A673 (cell line): ENCODE results near the gene CCDC178. TPM values are rescaled to one million over a fixed set of nuclear protein-coding genes. Genes with fewer than 3 reads are reported as not detected.
A peak's percentile ranks its signal among the peaks of the same experiment; 100 is the strongest.

Experiments
- BruUV-seq: library from RNA; stranded (reverse); fragments of 400-500 nt; replicated peaks from 2 replicates; lab custom pipeline; 2021; lab: Mats Ljungman, UMichigan
- CTCF ChIA-PET: fragments of 300-600 bp; sonication (Branson Sonifier 250); formaldehyde crosslinking; loops from one replicate; lab custom pipeline; 2022; ENCODE audit warnings: antibody characterized with exemption; lab: Charles Lee
- POLR2A ChIA-PET: fragments of 300-600 bp; sonication (Branson Sonifier 250); formaldehyde crosslinking; loops from one replicate; lab custom pipeline; 2022; ENCODE audit warnings: antibody characterized with exemption; ENCODE audit not compliant: low non-redundant PET; lab: Charles Lee
- DNase-seq: peaks from one replicate; pipeline ENCODE4 v3.0.0-alpha.2; 2015; ENCODE audit warnings: low spot score
- H3K27ac ChIP-seq: fragments of 200-600 bp; sonication (generic); 2 replicates; pipeline ENCODE4 v1.5.1; 2016; ENCODE audit warnings: mixed run types, low read depth, mild to moderate bottlenecking, mixed read lengths, antibody characterized with exemption, low read length; ENCODE audit not compliant: poor library complexity, severe bottlenecking
- H3K27me3 ChIP-seq: fragments of 200-600 bp; sonication (generic); replicated peaks from 2 replicates; pipeline ENCODE4 v1.6.1; 2017; ENCODE audit warnings: mixed run types, low read depth, mild to moderate bottlenecking, mixed read lengths, antibody characterized with exemption, low read length; ENCODE audit not compliant: insufficient read depth, poor library complexity
- H3K36me3 ChIP-seq: fragments of 200-600 bp; sonication (generic); 2 replicates; pipeline ENCODE4 v1.6.1; 2016; ENCODE audit warnings: mixed run types, mild to moderate bottlenecking, mixed read lengths, antibody characterized with exemption, low read length; ENCODE audit not compliant: insufficient read depth, poor library complexity, severe bottlenecking
- H3K4me1 ChIP-seq: fragments of 200-600 bp; sonication (generic); 2 replicates; pipeline ENCODE4 v1.6.1; 2017; ENCODE audit warnings: mixed run types, mild to moderate bottlenecking, mixed read lengths, antibody characterized with exemption, low read length; ENCODE audit not compliant: insufficient read depth, poor library complexity, severe bottlenecking
- H3K4me3 ChIP-seq: fragments of 200-600 bp; sonication (generic); 2 replicates; pipeline ENCODE4 v1.5.1; 2016; ENCODE audit warnings: low read depth, mixed run types, mild to moderate bottlenecking, mixed read lengths, low read length; ENCODE audit not compliant: poor library complexity, severe bottlenecking
- H3K9me3 ChIP-seq: fragments of 200-600 bp; sonication (generic); 2 replicates; pipeline ENCODE4 v1.6.1; 2016; ENCODE audit warnings: mixed run types, low read depth, mild to moderate bottlenecking, mixed read lengths, antibody characterized with exemption, low read length; ENCODE audit not compliant: poor library complexity, severe bottlenecking
- CTCF ChIP-seq: fragments of 300-800, 200-600 bp; sonication (generic); conservative IDR thresholded peaks from 2 replicates; pipeline ENCODE4 v1.5.1; 2017; ENCODE audit warnings: low read depth, mild to moderate bottlenecking, antibody characterized with exemption, low read length, moderate library complexity, mixed read lengths
- EZH2 ChIP-seq: fragments of 200-600 bp; sonication (generic); IDR thresholded peaks from 2 replicates; pipeline ENCODE4 v1.6.1; 2017; ENCODE audit warnings: borderline replicate concordance, low read depth, mild to moderate bottlenecking, mixed read lengths, antibody characterized with exemption, low read length; ENCODE audit not compliant: poor library complexity, severe bottlenecking
- intact Hi-C: fragments of 100-400 bp; cut with micrococcal nuclease; formaldehyde crosslinking; loops from one replicate; pipeline ENCODE4 v1.10.0; 2022; ENCODE audit not compliant: unreplicated experiment
- total RNA-seq: library from RNA; stranded (reverse); gene quantifications from 2 replicates; pipeline ENCODE4 v1.2.3, GENCODE V29; 2021

The CCDC178 gene
- total RNA-seq, 1 experiment from 2014 or later, result not detected

- no peak overlapping the region for H3K4me3 ChIP-seq
- BruUV-seq, result no TSS peak
- no peak overlapping the region for H3K27ac ChIP-seq
- POLR2A ChIA-PET, result no interaction called here
- no peaks in the 10 kb centered on the region for H3K4me1 ChIP-seq
- H3K27me3 ChIP-seq, result no peaks in the 10 kb centered on the region
- no peak for DNase-seq
- CTCF ChIA-PET, result interaction anchor here (0.6 kb wide), 1 partner anchor 610 kb away, joined by 3 read pairs; no protein-coding TSS in a partner anchor
- no peak for TF ChIP-seq CTCF
- TF ChIP-seq EZH2, result no peak
- intact Hi-C loops, result no loop called here
- no peaks in the 10 kb centered on the region for H3K36me3 ChIP-seq
- no peaks in the 10 kb centered on the region for H3K9me3 ChIP-seq
Observed at GRCh38 chr18:33205777-33206176, 234.7 kb downstream of the CCDC178 start.

- TF ChIP-seq CTCF, result peak; percentile 86
- TF ChIP-seq EZH2, result no peak
- ChIA-PET POLR2A (no interaction called here), CTCF (interaction anchor here (1.0 to 1.2 kb wide), 3 partner anchors 9 to 76 kb away, joined by 3 to 11 read pairs (median 3); no protein-coding TSS in a partner anchor)
- Histone ChIP-seq H3K9me3 (no peaks in the 10 kb centered on the region), H3K4me3 (no peak overlapping the region), H3K27ac (no peak overlapping the region), H3K27me3 (no peaks in the 10 kb centered on the region), H3K4me1 (no peaks in the 10 kb centered on the region), H3K36me3 (no peaks in the 10 kb centered on the region)
- no TSS peak for BruUV-seq
- intact Hi-C loops, result loop anchor here (2.0 kb wide), 1 partner anchor 487 kb away; no protein-coding TSS in a partner anchor
- DNase-seq, result peak; percentile 70
Observed at GRCh38 chr18:33201509-33201926, 239.0 kb downstream of the CCDC178 start.

- Histone ChIP-seq H3K4me1 (no peaks in the 10 kb centered on the region), H3K4me3 (no peak overlapping the region), H3K27ac (no peak overlapping the region), H3K36me3 (no peaks in the 10 kb centered on the region), H3K27me3 (no peaks in the 10 kb centered on the region), H3K9me3 (no peaks in the 10 kb centered on the region)
- ChIA-PET POLR2A (no interaction called here), CTCF (no interaction called here)
- DNase-seq, result no peak
- BruUV-seq, result no TSS peak
- no peak for TF ChIP-seq EZH2
- no peak for TF ChIP-seq CTCF
- intact Hi-C loops, result no loop called here
Observed at GRCh38 chr18:33195795-33196194, 244.7 kb downstream of the CCDC178 start.
